ENCODE results near the gene MARF1. TPM values are rescaled to one million over a fixed set of nuclear protein-coding genes. Genes with fewer than 3 reads are reported as not detected.
A peak's percentile ranks its signal among the peaks of the same experiment; 100 is the strongest.

Gene MARF1
- total RNA-seq, 1 donor from 2014 or later: 46.0 TPM

GRCh38 chr16:15686287-15686686, 43.3 kb upstream of the MARF1 start:
- Histone ChIP-seq H3K4me3 (no peak overlapping the region), H3K4me1 (no peaks in the 10 kb centered on the region), H3K27me3 (ENCODE audit: low read depth) (no peaks in the 10 kb centered on the region), H3K36me3 (peaks cover 71% of the 10 kb centered on the region), H3K27ac (replicated peaks) (no peak overlapping the region), H3K9me3 (replicated peaks) (no peaks in the 10 kb centered on the region)
- no peak for DNase-seq
- no peak for TF ChIP-seq CTCF (IDR thresholded peaks at IDR 0.05; ENCODE audit: borderline replicate concordance)
- intact Hi-C loops (cut with micrococcal nuclease): no loop called here

GRCh38 chr16:15682105-15682570, 39.2 kb upstream of the MARF1 start:
- Histone ChIP-seq H3K27ac (replicated peaks) (no peak overlapping the region), H3K9me3 (replicated peaks) (no peaks in the 10 kb centered on the region), H3K4me1 (no peaks in the 10 kb centered on the region), H3K4me3 (no peak overlapping the region), H3K36me3 (peaks cover 69% of the 10 kb centered on the region), H3K27me3 (ENCODE audit: low read depth) (no peaks in the 10 kb centered on the region)
- no peak for DNase-seq
- peak; percentile 34 for TF ChIP-seq CTCF (IDR thresholded peaks at IDR 0.05; ENCODE audit: borderline replicate concordance)
- intact Hi-C loops (cut with micrococcal nuclease): no loop called here

- no peak for TF ChIP-seq CTCF (IDR thresholded peaks at IDR 0.05; ENCODE audit: borderline replicate concordance)
- intact Hi-C loops (cut with micrococcal nuclease): no loop called here
- peaks cover 43% of the 10 kb centered on the region for H3K36me3 ChIP-seq
- no peak overlapping the region for H3K4me3 ChIP-seq
- peaks cover 22% of the 10 kb centered on the region for H3K4me1 ChIP-seq
- H3K27me3 ChIP-seq (ENCODE audit: low read depth): no peaks in the 10 kb centered on the region
- DNase-seq: no peak
- H3K27ac ChIP-seq (replicated peaks): no peak overlapping the region
- no peaks in the 10 kb centered on the region for H3K9me3 ChIP-seq (replicated peaks)
These were observed 34.5 kb upstream of the MARF1 start for GRCh38 chr16:15677447-15677846.

GRCh38 chr16:15676506-15676905, 33.6 kb upstream of the MARF1 start:
- H3K27ac ChIP-seq (replicated peaks): peak overlapping the region; percentile 18
- intact Hi-C loops (cut with micrococcal nuclease): no loop called here

GRCh38 chr16:15674571-15674970, 31.6 kb upstream of the MARF1 start:
- no peak overlapping the region for H3K4me3 ChIP-seq
- TF ChIP-seq CTCF (IDR thresholded peaks at IDR 0.05; ENCODE audit: borderline replicate concordance): no peak
- no peak for DNase-seq
- peaks cover 36% of the 10 kb centered on the region for H3K4me1 ChIP-seq
- no peaks in the 10 kb centered on the region for H3K27me3 ChIP-seq (ENCODE audit: low read depth)
- H3K9me3 ChIP-seq (replicated peaks): no peaks in the 10 kb centered on the region
- H3K36me3 ChIP-seq: peaks cover 36% of the 10 kb centered on the region
- H3K27ac ChIP-seq (replicated peaks): peak overlapping the region; percentile 96
- intact Hi-C loops (cut with micrococcal nuclease): no loop called here

More at GRCh38 chr16:15676506-15676905, 33.6 kb upstream of the MARF1 start:
- TF ChIP-seq CTCF (IDR thresholded peaks at IDR 0.05; ENCODE audit: borderline replicate concordance): no peak
- no peak for DNase-seq
- H3K4me3 ChIP-seq: no peak overlapping the region
- no peaks in the 10 kb centered on the region for H3K27me3 ChIP-seq (ENCODE audit: low read depth)
- H3K36me3 ChIP-seq: peaks cover 39% of the 10 kb centered on the region
- no peaks in the 10 kb centered on the region for H3K9me3 ChIP-seq (replicated peaks)
- H3K4me1 ChIP-seq: peaks cover 31% of the 10 kb centered on the region

All from left ventricle myocardium inferior (tissue), 1 donor.